OCI-LY3 (cell line): ENCODE measurements around the gene ZNF599.

ENCODE experiments used
- H2AFZ ChIP-seq: fragments of 200-600, 300-600 bp; shearing (Covaris generic); 2 replicates; pipeline ENCODE4 v1.6.0; 2014; ENCODE audit warnings: antibody characterized with exemption, low read depth, low read length
- H3K27ac ChIP-seq: fragments of 200-600, 300-600 bp; sonication (generic); 2 replicates; pipeline ENCODE4 v1.5.1; 2014; ENCODE audit warnings: mild to moderate bottlenecking, low read length, moderate library complexity, mixed read lengths
- H3K27me3 ChIP-seq: fragments of 200-600, 300-600 bp; sonication (generic); 2 replicates; pipeline ENCODE4 v1.6.1; 2014; ENCODE audit warnings: low read depth, low read length, mixed read lengths
- H3K36me3 ChIP-seq: fragments of 200-600, 300-600 bp; sonication (generic); replicated peaks from 2 replicates; pipeline ENCODE3; 2014; ENCODE audit warnings: low read depth, low read length, mixed read lengths
- H3K4me1 ChIP-seq: fragments of 300-600, 200-600 bp; sonication (generic); 2 replicates; pipeline ENCODE4 v1.6.1; 2014; ENCODE audit warnings: low read length, mixed read lengths
- H3K4me2 ChIP-seq: fragments of 200-600, 300-600 bp; sonication (generic); 2 replicates; pipeline ENCODE4 v1.6.1; 2014; ENCODE audit warnings: low read length, mixed read lengths
- H3K4me3 ChIP-seq: fragments of 300-600, 200-600 bp; sonication (generic); 2 replicates; pipeline ENCODE4 v1.5.1; 2014; ENCODE audit warnings: antibody characterized with exemption, mild to moderate bottlenecking, low read length, moderate library complexity
- H3K79me2 ChIP-seq: fragments of 300-600, 200-600 bp; shearing (Covaris generic); 2 replicates; pipeline ENCODE4 v1.6.1; 2014; ENCODE audit warnings: mild to moderate bottlenecking, low read length, mixed read lengths
- H3K9ac ChIP-seq: fragments of 300-600, 200-600 bp; shearing (Covaris generic); 2 replicates; pipeline ENCODE4 v1.6.0; 2014; ENCODE audit warnings: mild to moderate bottlenecking, low read length, moderate library complexity
- H3K9me3 ChIP-seq: fragments of 200-600, 300-600 bp; shearing (Covaris generic); 2 replicates; pipeline ENCODE4 v1.6.1; 2014; ENCODE audit warnings: low read length, mixed read lengths; ENCODE audit not compliant: insufficient read depth
- H4K20me1 ChIP-seq: fragments of 200-600, 300-600 bp; sonication (generic); 2 replicates; pipeline ENCODE4 v1.6.1; 2016; ENCODE audit warnings: low read length, mixed read lengths; ENCODE audit not compliant: insufficient read depth
- EZH2phosphoT487 ChIP-seq: fragments of 200-600 bp; shearing (Covaris generic); IDR thresholded peaks from 2 replicates; pipeline ENCODE4 v1.6.1; 2018; ENCODE audit warnings: antibody characterized with exemption, mixed run types, low read depth
- TF ChIP-seq, protein P1 (sequence below): fragments of 200-600, 300-600 bp; sonication (generic); IDR thresholded peaks from 2 replicates; pipeline ENCODE4 v1.5.1; 2014; ENCODE audit warnings: antibody characterized with exemption, low read length, low read depth

The ZNF599 gene

DNA sequence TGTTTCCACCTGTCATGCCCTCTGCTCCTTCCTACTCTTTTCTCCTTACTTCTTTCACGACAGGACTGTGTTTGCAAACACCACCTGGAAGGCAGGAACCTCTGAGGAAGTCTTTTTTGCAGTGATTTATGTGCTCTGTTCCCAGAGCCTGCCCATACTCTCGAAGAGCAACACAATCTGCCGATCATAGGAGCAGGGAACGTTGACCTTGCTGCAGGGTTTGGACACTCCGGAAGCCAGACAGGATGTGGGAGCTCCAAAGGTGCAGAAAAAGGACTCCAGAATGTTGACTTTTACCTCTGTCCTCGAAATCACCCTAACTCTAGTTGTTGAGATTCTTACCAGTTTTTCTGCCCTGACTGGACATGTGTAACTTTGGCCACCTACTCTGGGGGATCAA, 47.6 kb downstream of the ZNF599 start:
- no peak overlapping the region for H2AFZ ChIP-seq
- peaks cover 4% of the 10 kb centered on the region; the same call in 1 of the 2 replicates for H3K27me3 ChIP-seq
- no peaks in the 10 kb centered on the region for H4K20me1 ChIP-seq
- TF ChIP-seq, protein P1, sequence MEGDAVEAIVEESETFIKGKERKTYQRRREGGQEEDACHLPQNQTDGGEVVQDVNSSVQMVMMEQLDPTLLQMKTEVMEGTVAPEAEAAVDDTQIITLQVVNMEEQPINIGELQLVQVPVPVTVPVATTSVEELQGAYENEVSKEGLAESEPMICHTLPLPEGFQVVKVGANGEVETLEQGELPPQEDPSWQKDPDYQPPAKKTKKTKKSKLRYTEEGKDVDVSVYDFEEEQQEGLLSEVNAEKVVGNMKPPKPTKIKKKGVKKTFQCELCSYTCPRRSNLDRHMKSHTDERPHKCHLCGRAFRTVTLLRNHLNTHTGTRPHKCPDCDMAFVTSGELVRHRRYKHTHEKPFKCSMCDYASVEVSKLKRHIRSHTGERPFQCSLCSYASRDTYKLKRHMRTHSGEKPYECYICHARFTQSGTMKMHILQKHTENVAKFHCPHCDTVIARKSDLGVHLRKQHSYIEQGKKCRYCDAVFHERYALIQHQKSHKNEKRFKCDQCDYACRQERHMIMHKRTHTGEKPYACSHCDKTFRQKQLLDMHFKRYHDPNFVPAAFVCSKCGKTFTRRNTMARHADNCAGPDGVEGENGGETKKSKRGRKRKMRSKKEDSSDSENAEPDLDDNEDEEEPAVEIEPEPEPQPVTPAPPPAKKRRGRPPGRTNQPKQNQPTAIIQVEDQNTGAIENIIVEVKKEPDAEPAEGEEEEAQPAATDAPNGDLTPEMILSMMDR: no peak
- no peak for TF ChIP-seq EZH2phosphoT487
- no peak overlapping the region for H3K4me2 ChIP-seq
- H3K9me3 ChIP-seq: no peaks in the 10 kb centered on the region
- no peak overlapping the region for H3K27ac ChIP-seq
- H3K4me3 ChIP-seq: no peak overlapping the region
- no peak overlapping the region for H3K9ac ChIP-seq
- H3K4me1 ChIP-seq: no peaks in the 10 kb centered on the region
- no peaks in the 10 kb centered on the region for H3K36me3 ChIP-seq
- no peaks in the 10 kb centered on the region for H3K79me2 ChIP-seq

- no peaks in the 10 kb centered on the region for H3K4me1 ChIP-seq
- no peaks in the 10 kb centered on the region for H3K79me2 ChIP-seq
- no peak overlapping the region for H3K9ac ChIP-seq
- no peaks in the 10 kb centered on the region for H3K36me3 ChIP-seq
- no peak overlapping the region for H3K27ac ChIP-seq
- no peaks in the 10 kb centered on the region; the same call in 1 of the 2 replicates for H3K27me3 ChIP-seq
- H3K4me3 ChIP-seq: no peak overlapping the region
- H3K9me3 ChIP-seq: no peaks in the 10 kb centered on the region
- H2AFZ ChIP-seq: no peak overlapping the region
- no peak for TF ChIP-seq EZH2phosphoT487
- TF ChIP-seq, protein P1: no peak
- H4K20me1 ChIP-seq: no peaks in the 10 kb centered on the region
- H3K4me2 ChIP-seq: no peak overlapping the region
These were observed 50.7 kb downstream of the ZNF599 start for GRCh38 chr19:34722353-34722752.

GRCh38 chr19:34715357-34715756, 57.7 kb downstream of the ZNF599 start:
- H3K36me3 ChIP-seq: no peaks in the 10 kb centered on the region
- H3K4me3 ChIP-seq: no peak overlapping the region
- H4K20me1 ChIP-seq: no peaks in the 10 kb centered on the region
- H2AFZ ChIP-seq: no peak overlapping the region
- H3K4me2 ChIP-seq: no peak overlapping the region
- TF ChIP-seq, protein P1: no peak
- TF ChIP-seq EZH2phosphoT487: no peak
- peaks cover 22% of the 10 kb centered on the region for H3K27me3 ChIP-seq
- no peaks in the 10 kb centered on the region for H3K9me3 ChIP-seq
- peaks cover 4% of the 10 kb centered on the region; the same call in 1 of the 2 replicates for H3K4me1 ChIP-seq
- no peak overlapping the region for H3K27ac ChIP-seq
- H3K9ac ChIP-seq: no peak overlapping the region
- H3K79me2 ChIP-seq: no peaks in the 10 kb centered on the region

DNA sequence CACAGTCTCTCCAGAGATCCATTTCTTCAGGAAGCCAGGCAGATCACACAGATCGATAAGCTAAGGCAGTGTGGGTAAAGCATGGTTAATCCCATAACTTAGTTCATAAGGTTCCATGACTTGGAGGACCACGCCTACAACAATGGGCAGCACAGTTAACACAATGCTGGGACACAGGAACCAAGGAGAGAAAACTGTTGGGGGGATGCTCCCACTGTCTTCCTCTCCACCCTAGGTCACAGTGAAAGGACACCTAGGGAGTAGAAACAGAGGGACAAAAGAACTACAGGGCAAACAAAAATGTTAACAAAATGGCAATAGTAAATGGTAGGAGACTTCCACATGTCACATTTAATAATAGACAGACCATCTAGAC, 59.8 kb downstream of the ZNF599 start:
- Histone ChIP-seq H3K79me2 (no peaks in the 10 kb centered on the region), H3K36me3 (no peaks in the 10 kb centered on the region), H3K27me3 (peaks cover 22% of the 10 kb centered on the region), H3K4me1 (peaks cover 4% of the 10 kb centered on the region; the same call in 1 of the 2 replicates), H3K9ac (no peak overlapping the region), H3K27ac (no peak overlapping the region), H3K4me3 (no peak overlapping the region), H2AFZ (no peak overlapping the region), H3K4me2 (no peak overlapping the region), H4K20me1 (no peaks in the 10 kb centered on the region), H3K9me3 (no peaks in the 10 kb centered on the region)
- TF ChIP-seq, protein P1: no peak
- TF ChIP-seq EZH2phosphoT487: no peak
